ENCODE data around the gene ARMC7. TPM values are rescaled to one million over a fixed set of nuclear protein-coding genes. Genes with fewer than 3 reads are reported as not detected.

ARMC7 gene
- total and polyA plus RNA-seq, 2 of the 13 experiments (the other 11 are each of a cell fraction or from before 2014, with no cell fraction given), result 3.9 to 4.2 TPM

GRCh38 chr17:75174996-75175395, 65.2 kb downstream of the ARMC7 start:
- DNase-seq (ENCODE audit: low spot score) (no peak), FAIRE-seq (no peak), ATAC-seq (no peak)
- ChIA-PET POLR2A (interaction anchor here (1.6 kb wide), 1 partner anchor 20 kb away, joined by 6 read pairs; no protein-coding TSS in a partner anchor), CTCF (ENCODE audit: low intra/inter-chr PET ratio, low total read pairs) (no interaction called here)
- H3K27ac ChIP-seq (ENCODE audit: extremely low read length, insufficient read depth, low read length), result no peak overlapping the region
- WGBS (ENCODE audit: low lambda C conversion rate), result 97% methylated on average over 11 of the region's 11 CpGs
- H3K36me3 ChIP-seq (replicated peaks in 1 of 2; ENCODE audit: control insufficient read depth in 1 of 2, insufficient read depth in 2 of 2, low read length in 2 of 2), result peaks cover 25 to 83% of the 10 kb centered on the region in 2 experiments
- H3K9me3 ChIP-seq (ENCODE audit: low read length), result no peaks in the 10 kb centered on the region
- H3K4me3 ChIP-seq (replicated peaks in 1 of 3; ENCODE audit: insufficient read depth in 1 of 3, low read depth in 2 of 3, low read length in 3 of 3), result no peak overlapping the region
- BruUV-seq (replicated peaks), result no TSS peak
- peaks cover 15% of the 10 kb centered on the region for H3K4me1 ChIP-seq (ENCODE audit: insufficient read depth, low read length)
- no peak overlapping the region for H3K4me2 ChIP-seq (ENCODE audit: low read depth, low read length)
- peaks cover 52% of the 10 kb centered on the region for H3K79me2 ChIP-seq (ENCODE audit: insufficient read depth, low read length)
- H3K27me3 ChIP-seq (ENCODE audit: control insufficient read depth in 1 of 2, insufficient read depth in 2 of 2, low read length in 2 of 2), result no peaks in the 10 kb centered on the region
- intact Hi-C loops (cut with micrococcal nuclease; ENCODE audit: unreplicated experiment) (no loop called here), in situ Hi-C loops (cut with HindIII; ENCODE audit: extremely low pct_ligation_motif_present, low pct_unique_long_range_greater_than_20kb) (no loop called here)
- no peak overlapping the region for H3K9ac ChIP-seq (ENCODE audit: insufficient read depth, low read depth, low read length)
- H4K20me1 ChIP-seq (ENCODE audit: insufficient read depth, low read length), result peaks cover 3% of the 10 kb centered on the region
- no peak overlapping the region for H2AFZ ChIP-seq (ENCODE audit: low read length)
- 0 out of 2 replicates have a peak, but pooled peaks have one; percentile 28 for TF ChIP-seq ZNF597 (CRISPR knock-in tag; IDR thresholded peaks at IDR 0.05)
- TF ChIP-seq HCFC1 (IDR thresholded peaks at IDR 0.05; ENCODE audit: low read depth, low read length), result no peak
- peak; percentile 15 for TF ChIP-seq RBM22 (optimal IDR thresholded peaks at IDR 0.05; ENCODE audit: low read length)

GRCh38 chr17:75176625-75177024, 66.9 kb downstream of the ARMC7 start:
- Histone ChIP-seq H3K4me2 (ENCODE audit: low read depth, low read length) (no peak overlapping the region), H3K4me3 (replicated peaks in 1 of 3; ENCODE audit: insufficient read depth in 1 of 3, low read depth in 2 of 3, low read length in 3 of 3) (no peak overlapping the region), H3K9me3 (ENCODE audit: low read length) (no peaks in the 10 kb centered on the region), H2AFZ (ENCODE audit: low read length) (no peak overlapping the region), H3K9ac (ENCODE audit: insufficient read depth, low read depth, low read length) (no peak overlapping the region), H3K27ac (ENCODE audit: extremely low read length, insufficient read depth, low read length) (no peak overlapping the region), H3K79me2 (ENCODE audit: insufficient read depth, low read length) (peaks cover 63% of the 10 kb centered on the region), H4K20me1 (ENCODE audit: insufficient read depth, low read length) (peaks cover 11% of the 10 kb centered on the region), H3K4me1 (ENCODE audit: insufficient read depth, low read length) (peaks cover 26% of the 10 kb centered on the region), H3K27me3 (ENCODE audit: control insufficient read depth in 1 of 2, insufficient read depth in 2 of 2, low read length in 2 of 2) (no peaks in the 10 kb centered on the region), H3K36me3 (replicated peaks in 1 of 2; ENCODE audit: control insufficient read depth in 1 of 2, insufficient read depth in 2 of 2, low read length in 2 of 2) (peaks cover 28 to 71% of the 10 kb centered on the region in 2 experiments)
- POLR2A ChIA-PET, result interaction anchor here (1.6 kb wide), 1 partner anchor 22 kb away, joined by 6 read pairs; no protein-coding TSS in a partner anchor
- intact Hi-C loops (cut with micrococcal nuclease; ENCODE audit: unreplicated experiment) (no loop called here), in situ Hi-C loops (cut with HindIII; ENCODE audit: extremely low pct_ligation_motif_present, low pct_unique_long_range_greater_than_20kb) (no loop called here)
- no peak for ATAC-seq
- no TSS peak for BruUV-seq (replicated peaks)
- no peak for FAIRE-seq
- CTCF ChIA-PET (ENCODE audit: low intra/inter-chr PET ratio, low total read pairs), result no interaction called here
- TF ChIP-seq ZKSCAN1 (IDR thresholded peaks at IDR 0.05; ENCODE audit: low read length), result peak; percentile 89
- no peak for TF ChIP-seq GFI1 (CRISPR knock-in tag; IDR thresholded peaks at IDR 0.05; ENCODE audit: borderline replicate concordance)
- TF ChIP-seq SNAPC4 (CRISPR knock-in tag; IDR thresholded peaks at IDR 0.05), result no peak
- TF ChIP-seq CHD4 (IDR thresholded peaks at IDR 0.05; ENCODE audit: borderline replicate concordance, low read length), result no peak
- TF ChIP-seq BCLAF1 (IDR thresholded peaks at IDR 0.05), result no peak
- TF ChIP-seq ZNF33B (CRISPR knock-in tag; IDR thresholded peaks at IDR 0.05), result no peak
- DNase-seq (ENCODE audit: low spot score), result no peak
- WGBS (ENCODE audit: low lambda C conversion rate), result 97% methylated on average over 5 of the region's 5 CpGs
